HepG2 (cell line): ENCODE data around the gene SOCS7. TPM values are rescaled to one million over a fixed set of nuclear protein-coding genes. Genes with fewer than 3 reads are reported as not detected.

ENCODE experiments used
- ATF1 ChIP-seq: IDR thresholded peaks from 2 replicates; pipeline ENCODE4 v1.6.1; 2016; ENCODE audit warnings: mild to moderate bottlenecking, control low read depth
- ETV6 ChIP-seq: sonication (generic); formaldehyde crosslinking; conservative IDR thresholded peaks from 2 replicates; pipeline ENCODE4 v1.4.0; 2020; ENCODE audit warnings: missing genetic modification reagents
- GABPB1 ChIP-seq: IDR thresholded peaks from 2 replicates; pipeline ENCODE4 v1.6.1; 2016; ENCODE audit warnings: mild to moderate bottlenecking, missing genetic modification reagents, moderate library complexity, missing compliant biosample characterization
- HDAC2 ChIP-seq: sonication (generic); formaldehyde crosslinking; IDR thresholded peaks from 2 replicates; pipeline ENCODE4 v1.4.0; 2020; ENCODE audit warnings: missing genetic modification reagents
- KAT8 ChIP-seq: IDR thresholded peaks from 2 replicates; pipeline ENCODE4 v1.6.1; 2016; ENCODE audit warnings: missing genetic modification reagents, missing compliant biosample characterization
- KMT2B ChIP-seq: IDR thresholded peaks from 2 replicates; pipeline ENCODE4 v1.6.1; 2016; ENCODE audit warnings: missing genetic modification reagents, missing compliant biosample characterization
- PHF8 ChIP-seq: sonication (generic); formaldehyde crosslinking; IDR thresholded peaks from 2 replicates; pipeline ENCODE4 v1.5.0; 2020; ENCODE audit warnings: missing genetic modification reagents
- POLR2A ChIP-seq, 2 experiments: IDR thresholded peaks; 2 replicates each; pipeline ENCODE4 v1.6.1; 2011; ENCODE audit warnings: low read depth in 2 of 2, low read length in 2 of 2, mild to moderate bottlenecking in 1 of 2, moderate library complexity in 1 of 2; ENCODE audit not compliant: insufficient read depth in 1 of 2
- RARG ChIP-seq: sonication (generic); formaldehyde crosslinking; IDR thresholded peaks from 2 replicates; pipeline ENCODE4 v1.4.0; 2020; ENCODE audit warnings: low read depth, mild to moderate bottlenecking, missing genetic modification reagents
- RBM39 ChIP-seq: fragments of 200-400 bp; formaldehyde crosslinking; IDR thresholded peaks from one replicate; pipeline ENCODE4 v1.6.1; 2018; ENCODE audit warnings: antibody characterized with exemption, mild to moderate bottlenecking, low read depth, low read length; ENCODE audit not compliant: poor library complexity, severe bottlenecking
- SNAI1 ChIP-seq: sonication (generic); formaldehyde crosslinking; IDR thresholded peaks from 2 replicates; pipeline ENCODE4 v1.5.0; 2020; ENCODE audit warnings: mild to moderate bottlenecking, missing genetic modification reagents, borderline replicate concordance
- SRSF1 ChIP-seq: fragments of 200-400 bp; formaldehyde crosslinking; optimal IDR thresholded peaks from 2 replicates; pipeline ENCODE3; 2017; ENCODE audit warnings: mild to moderate bottlenecking, low read depth, low read length, moderate library complexity
- SRY ChIP-seq: sonication (generic); formaldehyde crosslinking; IDR thresholded peaks from 2 replicates; pipeline ENCODE4 v1.8.0; 2022; ENCODE audit warnings: mild to moderate bottlenecking, missing genetic modification reagents
- TFE3 ChIP-seq: IDR thresholded peaks from 2 replicates; pipeline ENCODE4 v1.6.1; 2016
- THRA ChIP-seq: sonication (generic); formaldehyde crosslinking; IDR thresholded peaks from 2 replicates; pipeline ENCODE4 v1.4.0; 2020; ENCODE audit warnings: missing genetic modification reagents, borderline replicate concordance
- XRCC5 ChIP-seq: fragments of 200-400 bp; formaldehyde crosslinking; optimal IDR thresholded peaks from 2 replicates; pipeline ENCODE3; 2017; ENCODE audit warnings: mild to moderate bottlenecking, low read length
- ZMAT3 ChIP-seq: sonication (generic); formaldehyde crosslinking; conservative IDR thresholded peaks from 2 replicates; pipeline ENCODE4 v1.7.0; 2021; ENCODE audit warnings: missing genetic modification reagents
- ZMYM3 ChIP-seq: sonication (generic); formaldehyde crosslinking; IDR thresholded peaks from 2 replicates; pipeline ENCODE4 v1.5.1; 2020; ENCODE audit warnings: mild to moderate bottlenecking, missing genetic modification reagents
- ZNF335 ChIP-seq: sonication (generic); formaldehyde crosslinking; IDR thresholded peaks from 2 replicates; pipeline ENCODE4 v1.4.0; 2020; ENCODE audit warnings: missing genetic modification reagents
- ZNF564 ChIP-seq: sonication (generic); formaldehyde crosslinking; IDR thresholded peaks from 2 replicates; pipeline ENCODE4 v1.8.1; 2023; ENCODE audit warnings: mild to moderate bottlenecking, missing genetic modification reagents
- ZNF567 ChIP-seq: sonication (generic); formaldehyde crosslinking; IDR thresholded peaks from 2 replicates; pipeline ENCODE4 v1.8.1; 2023; ENCODE audit warnings: mild to moderate bottlenecking, missing genetic modification reagents, borderline replicate concordance
- polyA plus RNA-seq, 8 experiments: library from polyadenylated mRNA; depleted of rRNA in 3 of 8; stranded (reverse) in 7 of 8; unstranded in 1 of 8; fragments of >200 nt; fragmentation: Illumina TruSeq in 4 of 8; extraction: Trizol in 4 of 8; gene quantifications; 2 replicates each; pipeline versions ENCODE4 v1.2.1 to v1.2.3, GENCODE V29; 2011 to 2016; ENCODE audit warnings: low read depth in 4 of 8, missing spikeins in 1 of 8, mixed read lengths in 1 of 8; ENCODE audit not compliant: insufficient read depth in 1 of 8
- total RNA-seq, 5 experiments: library from RNA; depleted of rRNA; stranded (reverse); fragments of >200 nt; fragmentation: Illumina TruSeq; extraction: Trizol; gene quantifications; 2 replicates each; pipeline ENCODE4 v1.2.3, GENCODE V29; 2016; ENCODE audit warnings: low read depth in 1 of 5
- TF ChIP-seq, protein P1 (sequence below): sonication (generic); formaldehyde crosslinking; IDR thresholded peaks from 2 replicates; pipeline ENCODE4 v1.4.0; 2020; ENCODE audit warnings: missing genetic modification reagents
- TF ChIP-seq, protein P2 (sequence below): sonication (generic); formaldehyde crosslinking; IDR thresholded peaks from 2 replicates; pipeline ENCODE4 v1.4.0; 2020; ENCODE audit warnings: mild to moderate bottlenecking, missing genetic modification reagents

Gene SOCS7
- total and polyA plus RNA-seq, 2 of the 13 experiments (the other 11 are each of a cell fraction or from before 2014, with no cell fraction given) = 19.2 to 24.2 TPM

- TF ChIP-seq THRA (peak; percentile 10; the same call in 1 of the 2 replicates), ZMYM3 (CRISPR knock-in tag) (0 out of 2 replicates have a peak, but pooled peaks have one; percentile 33), RARG (CRISPR knock-in tag) (peak; percentile 85; the same call in 1 of the 2 replicates), GABPB1 (CRISPR knock-in tag) (peak; percentile 67), XRCC5 (peak; percentile 42), HDAC2 (CRISPR knock-in tag) (peak; percentile 67), RBM39 (peak; percentile 80), KMT2B (CRISPR knock-in tag) (peak; percentile 12; the same call in 1 of the 2 replicates), ZMAT3 (no peak; the same call in 1 of the 2 replicates), PHF8 (CRISPR knock-in tag) (peak; percentile 83), ZNF335 (CRISPR knock-in tag) (peak; percentile 87), SNAI1 (CRISPR knock-in tag) (peak; percentile 97; the same call in 1 of the 2 replicates), POLR2A (IDR thresholded peaks at IDR 0.05; ENCODE audit: insufficient read depth in 1 of 2, low read depth in 2 of 2, low read length in 2 of 2) (peak; percentile 60 to 72; a peak in 2 of 4 replicates), SRSF1 (no peak), TFE3 (peak; percentile 18), ZNF564 (no peak), SRY (CRISPR knock-in tag) (0 out of 2 replicates have a peak, but pooled peaks have one; percentile 51), ATF1 (no peak), ETV6 (CRISPR knock-in tag) (peak; percentile 54), KAT8 (CRISPR knock-in tag) (peak; percentile 75; the same call in 1 of the 2 replicates), ZNF567 (peak; percentile 61; the same call in 1 of the 2 replicates)
- TF ChIP-seq, protein P1, sequence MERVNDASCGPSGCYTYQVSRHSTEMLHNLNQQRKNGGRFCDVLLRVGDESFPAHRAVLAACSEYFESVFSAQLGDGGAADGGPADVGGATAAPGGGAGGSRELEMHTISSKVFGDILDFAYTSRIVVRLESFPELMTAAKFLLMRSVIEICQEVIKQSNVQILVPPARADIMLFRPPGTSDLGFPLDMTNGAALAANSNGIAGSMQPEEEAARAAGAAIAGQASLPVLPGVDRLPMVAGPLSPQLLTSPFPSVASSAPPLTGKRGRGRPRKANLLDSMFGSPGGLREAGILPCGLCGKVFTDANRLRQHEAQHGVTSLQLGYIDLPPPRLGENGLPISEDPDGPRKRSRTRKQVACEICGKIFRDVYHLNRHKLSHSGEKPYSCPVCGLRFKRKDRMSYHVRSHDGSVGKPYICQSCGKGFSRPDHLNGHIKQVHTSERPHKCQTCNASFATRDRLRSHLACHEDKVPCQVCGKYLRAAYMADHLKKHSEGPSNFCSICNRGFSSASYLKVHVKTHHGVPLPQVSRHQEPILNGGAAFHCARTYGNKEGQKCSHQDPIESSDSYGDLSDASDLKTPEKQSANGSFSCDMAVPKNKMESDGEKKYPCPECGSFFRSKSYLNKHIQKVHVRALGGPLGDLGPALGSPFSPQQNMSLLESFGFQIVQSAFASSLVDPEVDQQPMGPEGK (CRISPR knock-in tag) = peak; percentile 95
- TF ChIP-seq, protein P2, sequence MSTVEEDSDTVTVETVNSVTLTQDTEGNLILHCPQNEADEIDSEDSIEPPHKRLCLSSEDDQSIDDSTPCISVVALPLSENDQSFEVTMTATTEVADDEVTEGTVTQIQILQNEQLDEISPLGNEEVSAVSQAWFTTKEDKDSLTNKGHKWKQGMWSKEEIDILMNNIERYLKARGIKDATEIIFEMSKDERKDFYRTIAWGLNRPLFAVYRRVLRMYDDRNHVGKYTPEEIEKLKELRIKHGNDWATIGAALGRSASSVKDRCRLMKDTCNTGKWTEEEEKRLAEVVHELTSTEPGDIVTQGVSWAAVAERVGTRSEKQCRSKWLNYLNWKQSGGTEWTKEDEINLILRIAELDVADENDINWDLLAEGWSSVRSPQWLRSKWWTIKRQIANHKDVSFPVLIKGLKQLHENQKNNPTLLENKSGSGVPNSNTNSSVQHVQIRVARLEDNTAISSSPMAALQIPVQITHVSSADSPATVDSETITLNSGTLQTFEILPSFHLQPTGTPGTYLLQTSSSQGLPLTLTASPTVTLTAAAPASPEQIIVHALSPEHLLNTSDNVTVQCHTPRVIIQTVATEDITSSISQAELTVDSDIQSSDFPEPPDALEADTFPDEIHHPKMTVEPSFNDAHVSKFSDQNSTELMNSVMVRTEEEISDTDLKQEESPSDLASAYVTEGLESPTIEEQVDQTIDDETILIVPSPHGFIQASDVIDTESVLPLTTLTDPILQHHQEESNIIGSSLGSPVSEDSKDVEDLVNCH = no peak; the same call in 1 of the 2 replicates
These were observed 63.9 kb downstream of the SOCS7 start (continued) for GRCh38 chr17:38415250-38416194.
